Stimulated activated CD4-positive, alpha-beta T cell treated with anti-CD3 and anti-CD28 coated beads, Interleukin-2, amount 100 ng/mL, for 4 hours (primary cell): ENCODE results near the gene WAS.
"Not testable (repeated sequence)": the region's sequence is repeated elsewhere in the genome, so short reads cannot be mapped to it uniquely, and the experiment has no call there.

ENCODE experiments used
- DNase-seq: peaks from one replicate; pipeline ENCODE4 v3.0.0-alpha.2; 2020; ENCODE audit warnings: low read depth

The WAS gene

DNA sequence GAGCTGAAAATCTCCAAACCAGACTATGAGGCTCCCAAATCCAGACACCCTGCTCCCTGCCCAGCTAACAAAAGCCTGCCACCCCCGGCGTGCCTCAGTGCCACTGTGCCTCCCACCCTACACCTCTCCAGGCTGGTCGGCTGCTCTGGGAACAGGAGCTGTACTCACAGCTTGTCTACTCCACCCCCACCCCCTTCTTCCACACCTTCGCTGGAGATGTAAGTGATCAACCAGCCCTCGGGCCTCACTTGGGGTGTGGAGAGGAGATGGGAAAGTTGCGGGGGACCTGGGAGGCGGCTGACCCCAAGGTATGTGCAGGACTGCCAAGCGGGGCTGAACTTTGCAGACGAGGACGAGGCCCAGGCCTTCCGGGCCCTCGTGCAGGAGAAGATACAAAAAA lies 1.8 kb downstream of the WAS start:
- DNase-seq: no peak

DNA sequence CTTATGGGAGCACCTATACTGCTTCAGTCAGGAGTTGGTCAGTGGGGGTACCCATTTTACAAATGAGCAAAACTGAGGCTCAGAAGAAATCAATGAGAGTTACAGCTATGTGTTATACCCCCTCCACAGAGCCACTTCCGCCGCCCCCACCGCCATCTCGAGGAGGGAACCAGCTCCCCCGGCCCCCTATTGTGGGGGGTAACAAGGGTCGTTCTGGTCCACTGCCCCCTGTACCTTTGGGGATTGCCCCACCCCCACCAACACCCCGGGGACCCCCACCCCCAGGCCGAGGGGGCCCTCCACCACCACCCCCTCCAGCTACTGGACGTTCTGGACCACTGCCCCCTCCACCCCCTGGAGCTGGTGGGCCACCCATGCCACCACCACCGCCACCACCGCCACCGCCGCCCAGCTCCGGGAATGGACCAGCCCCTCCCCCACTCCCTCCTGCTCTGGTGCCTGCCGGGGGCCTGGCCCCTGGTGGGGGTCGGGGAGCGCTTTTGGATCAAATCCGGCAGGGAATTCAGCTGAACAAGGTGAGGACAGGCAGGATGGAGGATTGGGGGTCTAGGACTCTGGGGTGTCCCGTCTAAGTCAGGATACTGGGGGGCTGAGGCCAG lies 5.0 kb downstream of the WAS start:
- no peak for DNase-seq

DNA sequence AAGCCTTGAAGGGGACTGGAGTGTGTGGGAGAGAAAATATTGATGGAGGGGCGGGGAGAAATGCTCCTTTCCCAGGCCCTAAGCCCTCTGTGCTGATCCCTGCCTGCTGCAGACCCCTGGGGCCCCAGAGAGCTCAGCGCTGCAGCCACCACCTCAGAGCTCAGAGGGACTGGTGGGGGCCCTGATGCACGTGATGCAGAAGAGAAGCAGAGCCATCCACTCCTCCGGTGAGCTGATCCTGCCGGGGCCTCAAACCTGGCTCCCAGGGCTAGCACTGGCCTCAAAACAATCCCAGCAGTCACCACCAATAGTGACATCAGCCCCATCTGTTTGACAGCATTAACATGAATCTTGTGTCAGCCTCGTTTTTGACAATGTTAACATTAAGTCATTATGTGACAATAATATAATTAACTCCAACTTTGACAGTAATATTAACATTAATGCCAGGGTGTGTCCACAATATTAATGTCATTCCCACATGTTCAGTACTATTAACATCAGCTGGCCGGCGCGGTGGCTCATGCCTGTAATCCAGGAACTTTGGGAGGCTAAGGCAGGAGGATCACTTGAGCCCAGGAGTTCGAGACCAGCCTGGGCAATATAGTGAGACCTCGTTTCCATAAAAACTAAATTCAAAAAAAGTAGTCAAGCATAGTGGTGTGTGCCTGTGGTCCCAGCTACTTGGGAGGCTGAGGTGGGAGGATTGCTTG lies 5.8 kb downstream of the WAS start:
- no peak for DNase-seq

DNA sequence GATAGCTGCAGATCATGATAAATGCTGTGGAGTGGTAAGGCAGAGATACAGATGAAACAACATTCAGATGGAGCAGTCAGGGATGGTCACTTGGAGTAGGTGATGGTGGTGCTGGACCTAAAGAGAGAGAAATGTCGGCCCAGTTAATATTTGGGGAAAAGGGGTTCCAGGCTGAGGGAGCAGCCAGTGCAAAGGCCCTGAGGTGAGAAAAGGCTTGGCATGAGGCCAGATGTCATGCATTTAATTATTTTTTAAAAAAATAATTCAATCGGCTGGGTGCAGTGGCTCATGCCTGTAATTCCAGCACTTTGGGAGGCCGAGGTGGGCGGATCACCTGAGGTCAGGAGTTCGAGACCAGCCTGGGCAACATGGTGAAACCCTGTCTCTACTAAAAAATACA lies 8.1 kb downstream of the WAS start:
- DNase-seq: not testable (repeated sequence)

DNA sequence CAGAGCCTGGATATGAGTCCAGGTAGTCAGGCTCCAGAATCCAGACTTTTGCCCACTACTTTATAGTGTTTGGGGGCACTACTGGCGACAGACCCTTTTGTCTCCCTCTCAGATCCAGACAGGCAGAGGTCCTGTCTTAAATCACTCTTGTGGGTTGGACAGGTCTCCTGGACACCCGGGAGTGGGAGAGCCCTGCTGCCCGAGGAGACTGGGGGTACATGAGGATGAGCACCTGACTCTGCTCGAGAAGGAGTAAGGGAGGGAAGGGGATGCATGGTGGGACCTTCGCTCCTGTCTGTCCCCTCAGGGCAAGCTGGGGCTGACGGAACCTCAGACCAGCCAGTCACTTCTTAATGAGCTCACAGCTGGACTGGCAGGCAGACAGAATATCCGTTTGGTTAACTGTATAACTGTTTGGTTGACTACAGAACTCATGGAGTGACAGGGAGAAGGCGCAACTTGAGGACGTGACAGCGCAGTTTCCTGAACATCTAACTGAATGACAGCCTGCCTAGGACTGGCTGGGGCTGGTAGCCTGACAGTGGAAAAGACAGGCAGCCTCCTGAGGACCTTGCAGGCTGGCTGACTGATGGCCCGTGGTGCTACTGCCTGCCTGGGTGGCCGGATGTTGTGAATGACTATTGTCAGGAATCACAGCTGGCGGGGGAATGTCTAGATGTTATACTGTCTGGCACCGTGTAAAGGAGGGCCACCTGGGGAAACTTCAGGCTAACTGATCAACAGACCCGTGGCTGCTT lies 11.4 kb downstream of the WAS start:
- no peak for DNase-seq

DNA sequence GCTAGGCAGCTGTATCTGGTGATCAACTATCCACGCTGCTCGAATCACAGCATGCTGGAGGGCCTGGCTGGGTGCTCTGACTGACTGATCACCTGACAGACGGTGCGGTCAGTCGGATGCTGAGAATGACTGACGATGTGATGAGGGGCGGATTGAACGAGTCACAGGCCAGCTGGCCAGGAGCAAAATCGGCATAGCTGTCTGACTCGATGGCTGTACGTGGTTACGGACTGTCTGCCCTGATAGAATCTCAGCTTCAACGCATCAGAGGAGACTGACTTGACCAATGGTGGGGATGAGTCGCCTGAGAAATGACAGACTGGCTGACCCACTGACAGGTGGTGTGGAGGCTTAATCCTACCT lies 11.9 kb downstream of the WAS start:
- no peak for DNase-seq

DNA sequence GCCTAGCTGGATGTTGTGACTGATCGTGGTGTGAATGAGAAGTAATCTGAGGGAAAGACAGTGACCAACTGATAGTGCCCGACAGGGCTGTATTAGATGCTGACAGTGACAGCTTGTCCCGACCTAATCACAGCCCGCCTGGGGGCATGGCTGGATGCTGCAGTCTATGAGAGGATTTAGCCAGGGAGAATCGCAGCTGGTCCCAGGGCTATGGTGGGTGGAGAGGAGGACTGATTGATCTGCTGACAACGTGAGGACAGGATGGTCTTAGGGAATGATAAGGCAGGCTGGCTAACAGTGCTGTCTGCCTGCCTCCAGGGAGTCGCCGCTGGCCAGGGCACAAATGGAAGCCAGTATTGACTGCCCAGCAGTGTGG lies 12.3 kb downstream of the WAS start:
- no peak for DNase-seq

DNA sequence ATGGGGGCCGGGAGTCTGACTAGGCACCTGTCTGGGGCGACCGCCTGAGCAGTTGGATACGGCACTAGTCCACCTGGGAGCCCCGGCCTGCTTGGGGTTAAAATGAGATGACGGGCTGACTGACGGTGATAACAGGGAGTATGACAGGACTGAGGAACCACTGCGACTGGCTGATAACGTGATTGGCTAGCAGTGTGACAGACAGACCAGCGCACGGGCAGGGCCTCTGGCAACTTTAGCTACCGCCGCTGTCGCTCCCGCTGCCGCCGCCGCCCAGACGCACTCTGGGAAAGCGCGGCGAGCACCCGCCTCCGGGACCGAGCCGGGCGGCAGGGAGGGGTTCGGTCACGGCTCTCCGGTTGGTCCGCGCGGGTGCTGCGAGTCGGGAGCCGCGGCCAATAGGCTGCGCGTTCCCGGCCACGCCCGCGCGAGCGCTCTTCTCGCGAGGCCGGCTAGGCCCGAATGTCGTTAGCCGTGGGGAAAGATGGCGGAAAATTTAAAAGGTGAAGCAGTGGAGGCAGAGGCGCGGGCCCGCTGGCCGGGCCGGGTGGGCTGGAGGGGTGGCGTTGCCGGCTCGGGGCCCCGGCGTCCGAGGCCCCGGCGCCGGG lies 12.8 kb downstream of the WAS start, which contains the start of gene SUV39H1:
Gene SUV39H1 (plus strand): TSS at position 434 of the 608 bp plus-strand sequence. CDS start 51 bp downstream, at position 485.
- peak; percentile 74 for DNase-seq

DNA sequence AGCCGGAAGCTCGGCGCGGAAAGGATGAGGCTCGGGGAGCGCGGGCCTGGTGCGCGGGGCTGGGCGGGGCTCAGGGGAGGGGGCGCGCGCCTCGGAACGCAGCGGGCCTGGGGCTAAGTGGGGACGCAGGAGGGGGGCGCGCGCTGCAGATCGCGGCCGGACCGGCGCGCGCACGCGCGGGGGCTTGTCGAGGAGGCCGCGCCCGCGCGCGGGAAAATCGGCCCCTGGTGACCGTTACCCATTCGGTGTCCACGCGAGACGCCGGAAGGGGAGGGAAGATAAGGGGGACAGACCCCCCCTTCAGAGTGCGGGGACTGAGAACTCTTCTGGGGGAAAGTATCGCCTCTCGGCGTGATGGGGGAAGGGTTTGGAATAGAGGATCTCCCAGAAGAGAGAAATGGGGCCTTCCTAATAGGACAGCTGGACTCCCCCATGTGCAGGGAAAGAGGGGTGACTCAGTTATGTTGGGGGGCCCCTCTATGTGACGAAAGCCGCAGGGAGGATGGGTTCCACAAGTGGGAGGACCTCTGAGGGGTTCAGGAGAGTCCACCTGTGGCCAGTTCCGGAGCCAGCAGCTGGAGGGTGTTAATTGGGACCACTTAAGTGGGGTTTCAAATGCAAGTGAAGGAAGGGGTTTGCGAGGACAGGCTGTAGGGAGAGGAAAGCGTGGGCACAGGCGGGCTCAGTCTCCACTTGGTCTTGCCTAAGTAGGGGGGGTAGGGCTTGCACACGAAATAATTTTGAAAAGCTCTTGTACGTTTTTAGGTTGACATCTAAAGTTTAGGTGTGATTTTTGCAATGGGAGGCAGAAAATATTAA lies 13.5 kb downstream of the WAS start:
- DNase-seq: no peak

DNA sequence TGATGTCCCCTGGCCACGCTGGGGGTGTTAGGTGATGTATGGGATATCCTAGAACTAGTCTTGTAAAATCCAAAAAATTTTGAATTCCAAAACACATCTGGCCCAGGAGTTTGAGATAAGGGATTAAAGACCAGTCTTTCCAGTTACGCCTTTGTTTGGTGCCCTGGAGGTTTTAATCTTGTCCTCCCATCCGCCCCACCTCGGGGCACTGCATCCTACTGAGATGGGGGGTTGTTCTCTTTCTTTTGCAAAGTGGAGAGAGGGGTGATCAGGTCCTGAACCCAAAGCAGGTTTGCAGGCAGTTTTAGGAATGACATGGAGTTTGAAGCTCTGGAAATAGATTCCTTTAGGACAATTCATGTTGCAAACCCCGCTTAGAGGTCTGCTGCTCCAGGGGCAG lies 14.7 kb downstream of the WAS start:
- DNase-seq: no peak

DNA sequence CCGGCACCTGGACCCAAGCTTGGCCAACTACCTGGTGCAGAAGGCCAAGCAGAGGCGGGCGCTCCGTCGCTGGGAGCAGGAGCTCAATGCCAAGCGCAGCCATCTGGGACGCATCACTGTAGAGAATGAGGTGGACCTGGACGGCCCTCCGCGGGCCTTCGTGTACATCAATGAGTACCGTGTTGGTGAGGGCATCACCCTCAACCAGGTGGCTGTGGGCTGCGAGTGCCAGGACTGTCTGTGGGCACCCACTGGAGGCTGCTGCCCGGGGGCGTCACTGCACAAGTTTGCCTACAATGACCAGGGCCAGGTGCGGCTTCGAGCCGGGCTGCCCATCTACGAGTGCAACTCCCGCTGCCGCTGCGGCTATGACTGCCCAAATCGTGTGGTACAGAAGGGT lies 16.6 kb downstream of the WAS start:
- no peak for DNase-seq

DNA sequence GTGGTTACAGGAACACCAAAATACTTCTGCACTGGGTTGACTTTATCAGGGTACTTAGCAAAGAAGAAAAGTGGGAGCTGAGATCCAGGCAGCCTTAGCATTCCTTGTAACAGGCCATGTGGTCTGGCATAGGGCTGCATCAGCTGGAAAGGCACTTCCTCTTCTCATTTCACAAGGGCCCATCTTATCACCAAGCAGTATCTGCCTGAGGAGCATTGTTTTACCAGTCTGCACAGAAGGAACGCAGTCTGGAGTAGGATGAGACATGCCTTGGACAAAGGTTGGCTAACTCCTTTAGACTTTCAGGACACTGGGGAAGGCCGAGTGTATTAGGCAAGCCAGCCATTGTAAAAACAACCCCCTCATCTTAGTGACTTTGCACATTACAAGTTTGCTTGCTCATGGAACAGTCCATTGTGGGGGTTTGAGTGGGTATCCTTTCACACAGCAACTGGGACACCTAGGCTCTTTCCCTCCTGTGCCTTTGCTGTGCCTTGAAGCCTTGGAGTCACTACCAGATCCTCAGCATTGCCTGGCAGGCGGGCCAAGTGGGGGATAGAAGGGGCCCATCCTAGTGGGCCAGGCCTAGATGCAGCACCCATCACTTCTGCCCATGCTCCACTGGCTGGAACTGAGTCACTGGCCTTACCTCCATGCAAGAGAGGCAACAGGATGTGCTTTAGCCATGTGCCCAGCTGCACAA lies 17.5 kb downstream of the WAS start:
- no peak for DNase-seq

DNA sequence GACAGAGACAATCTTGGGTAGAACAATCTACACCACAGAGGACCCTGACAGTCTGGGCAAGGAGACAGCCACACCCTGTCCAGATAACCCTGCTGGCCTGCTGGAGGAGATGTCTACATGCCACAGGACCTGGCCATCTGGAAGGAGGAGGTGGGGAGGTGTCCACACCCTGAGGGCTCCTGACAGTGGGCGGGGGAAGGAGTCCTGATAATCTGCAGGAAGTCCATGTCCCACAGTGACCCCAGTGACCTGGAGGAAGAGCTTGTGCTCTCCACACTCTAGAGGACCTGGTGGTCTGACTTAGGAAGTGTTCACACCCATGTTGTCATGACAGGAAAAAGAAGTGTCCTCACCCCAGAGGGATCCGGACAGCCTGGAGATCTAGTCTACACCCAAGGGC lies 18.4 kb downstream of the WAS start:
- no peak for DNase-seq

DNA sequence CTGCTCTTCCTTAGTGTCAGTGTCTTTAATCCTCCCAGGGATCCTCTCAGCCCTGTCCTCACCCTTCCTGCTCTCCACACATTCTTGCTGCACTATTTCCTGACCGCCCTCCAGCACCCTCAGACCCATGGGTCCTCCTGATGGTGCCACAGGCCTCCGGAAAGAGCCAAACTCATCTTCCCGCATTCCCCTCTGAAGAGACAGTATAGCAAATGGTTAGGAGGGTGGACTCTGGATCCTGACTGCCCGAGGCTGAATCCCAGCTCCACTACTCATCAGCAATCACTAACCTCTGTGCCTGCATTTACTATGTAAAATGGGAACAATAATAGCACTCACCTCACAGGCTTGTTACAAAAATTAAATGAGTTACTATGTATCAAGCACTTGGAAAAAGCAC lies 19.1 kb downstream of the WAS start:
- DNase-seq: no peak

DNA sequence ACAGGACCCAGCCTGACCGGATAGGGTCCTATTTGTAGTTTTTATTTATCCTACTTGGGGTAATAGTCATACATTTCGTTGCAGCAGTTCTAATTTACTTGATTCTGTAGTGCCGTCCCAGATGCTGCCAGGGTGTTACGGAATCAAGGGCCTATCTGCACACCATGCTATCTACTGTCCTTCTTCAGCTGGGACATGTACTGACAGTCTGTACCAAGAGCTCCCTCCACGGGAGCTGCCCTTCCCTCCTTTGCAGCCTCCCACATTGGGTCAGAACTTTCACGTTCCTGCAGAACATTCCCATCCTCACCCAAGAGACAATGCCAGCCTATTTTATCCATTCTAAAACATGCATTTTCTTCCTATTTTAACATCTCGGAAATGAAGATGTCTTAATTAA lies 19.6 kb downstream of the WAS start:
- DNase-seq: no peak

DNA sequence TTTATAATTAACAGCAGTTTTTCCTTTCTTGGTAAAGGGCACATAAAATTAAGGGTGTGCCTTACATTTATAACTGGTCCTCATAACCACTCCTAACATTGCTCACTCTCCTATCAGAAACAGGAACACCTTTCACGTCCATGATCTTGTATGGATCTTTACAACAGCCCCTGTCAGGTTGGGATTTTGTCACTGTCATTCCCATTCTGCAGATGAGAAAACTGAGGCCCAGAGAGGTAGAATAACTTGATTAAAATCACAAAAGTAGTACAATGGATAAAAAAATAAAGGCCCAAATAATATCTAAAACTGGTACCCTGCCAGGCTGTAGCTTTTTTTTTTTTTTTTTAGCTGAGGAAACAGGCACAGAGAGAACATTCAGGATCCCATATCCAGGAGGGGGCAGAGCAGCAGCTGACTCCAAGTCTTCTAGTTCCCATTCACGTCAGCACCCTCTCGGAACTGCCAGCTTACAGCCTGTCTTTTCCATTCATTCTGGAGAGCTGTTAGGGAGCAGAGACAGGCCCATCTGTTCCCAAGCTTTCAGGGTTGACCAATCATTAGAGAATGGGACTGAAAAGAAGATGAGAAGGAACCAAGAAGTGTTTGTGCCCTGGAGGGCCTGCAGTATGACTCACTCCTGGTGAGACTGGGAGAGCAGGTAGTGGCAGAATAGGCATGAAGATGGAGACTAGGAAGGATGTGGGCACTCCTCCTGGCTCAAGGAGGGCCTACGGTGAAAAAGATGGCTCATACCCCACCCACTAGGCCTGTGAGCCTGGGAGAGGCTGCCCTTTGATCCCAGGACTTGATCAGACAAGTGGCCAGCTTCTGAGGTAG lies 20.3 kb downstream of the WAS start:
- no peak for DNase-seq

DNA sequence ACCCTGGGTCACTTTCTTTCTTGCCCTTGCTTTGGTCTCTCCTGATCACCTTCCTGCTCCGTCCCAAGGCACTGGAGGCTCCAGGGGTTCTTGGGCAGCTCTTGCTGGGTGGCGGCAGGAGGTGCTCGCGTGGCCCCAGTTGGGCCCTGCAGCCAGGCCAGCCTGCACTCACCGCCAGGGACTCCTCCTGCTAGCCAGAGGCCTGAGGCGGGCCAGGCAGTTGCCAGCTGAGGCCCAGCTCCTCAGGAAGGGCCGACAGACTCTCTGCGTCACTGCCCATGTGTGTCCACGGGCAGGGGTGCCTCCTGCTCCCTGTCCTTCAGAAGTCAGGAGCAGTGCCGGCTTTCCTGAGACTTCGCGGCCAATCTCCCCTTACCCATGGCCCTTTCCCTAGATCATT lies 22.3 kb downstream of the WAS start:
- DNase-seq: no peak

DNA sequence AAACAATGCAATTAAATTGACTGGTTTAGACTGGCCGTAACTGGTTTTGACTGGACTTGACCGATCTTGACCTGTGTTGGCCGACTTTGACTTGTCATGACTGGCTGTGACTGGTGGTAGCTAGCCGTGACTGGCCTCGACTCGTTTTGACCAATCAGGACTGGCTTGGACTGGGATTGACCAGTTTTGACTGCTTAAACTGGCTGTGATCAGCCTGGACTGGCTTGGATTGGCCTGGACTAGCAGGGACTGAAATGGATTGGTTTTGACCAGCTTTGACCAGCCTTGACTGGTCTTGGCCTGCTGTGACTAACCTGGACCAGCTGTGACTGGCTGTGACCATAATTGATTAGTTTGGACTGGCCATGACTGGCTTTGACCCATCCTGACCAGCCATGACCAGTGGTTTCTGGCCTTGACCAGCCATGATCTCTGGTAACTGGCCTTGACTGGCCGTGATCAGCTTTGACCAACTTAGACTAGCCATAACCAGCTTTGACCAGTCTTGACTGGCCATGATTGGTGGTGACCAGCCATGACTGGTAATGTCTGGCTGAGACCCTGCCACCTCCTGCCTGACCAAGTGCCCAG lies 26.0 kb downstream of the WAS start:
- DNase-seq: no peak

DNA sequence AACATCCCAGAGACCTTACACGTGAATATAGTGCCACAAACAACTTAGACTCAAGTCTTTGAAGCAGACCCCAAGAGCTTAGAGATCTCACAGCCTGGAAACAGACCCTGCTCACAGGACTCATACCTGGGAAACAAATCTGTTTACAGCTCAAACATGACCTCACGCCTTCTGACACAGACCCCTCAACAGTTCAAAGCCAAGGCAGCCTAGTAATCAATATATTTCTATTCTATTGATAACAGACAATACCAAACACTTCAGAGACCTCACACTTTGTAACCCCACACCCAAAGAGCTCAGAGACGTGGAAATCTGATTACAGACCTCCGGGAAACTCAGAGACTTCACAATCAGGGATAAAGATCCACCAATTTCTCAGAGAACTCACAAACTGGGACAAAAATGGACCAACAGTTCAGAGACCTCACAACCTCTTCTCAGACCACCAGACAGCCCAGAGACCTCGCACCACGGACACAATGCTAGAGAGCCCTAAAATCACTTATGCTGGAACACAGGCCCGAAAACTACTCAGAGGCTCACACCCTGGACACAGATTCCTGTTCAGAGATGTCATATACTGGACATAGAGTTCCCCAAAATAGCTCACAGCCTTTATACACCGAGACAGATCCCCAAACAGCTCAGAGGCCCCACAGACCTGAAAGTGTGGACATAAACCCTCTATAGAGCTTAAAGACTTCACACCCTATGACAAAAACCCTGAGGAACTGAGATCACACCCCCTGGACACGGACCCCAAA lies 27.7 kb downstream of the WAS start:
- DNase-seq: no peak
